Measurements from ENCODE around the gene MTMR4.

MTMR4 gene

DNA sequence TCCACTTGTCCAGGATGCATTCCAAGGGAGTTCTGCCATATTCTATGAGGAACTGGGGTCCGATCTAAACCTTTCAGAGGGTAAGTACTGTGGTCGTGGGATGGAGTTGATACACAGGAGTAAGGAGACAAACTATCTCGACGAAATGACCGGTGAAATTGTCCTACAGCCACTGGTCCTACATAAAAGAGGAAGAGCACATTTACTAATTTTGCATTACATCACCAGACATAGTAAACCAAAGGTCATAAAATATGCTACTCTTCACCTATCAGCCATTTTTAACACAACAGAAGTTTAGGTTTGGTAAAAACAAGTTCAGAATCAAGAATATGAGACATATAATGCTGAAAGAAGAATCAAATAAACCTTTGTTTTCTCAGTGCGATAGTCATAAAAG is 34.3 kb downstream of the MTMR4 start:
- POLR2A ChIA-PET = no interaction called here
- DNase-seq (ENCODE audit: extremely low spot score) = no peak
- CTCF ChIA-PET = no interaction called here
- TF ChIP-seq FOXM1 (IDR thresholded peaks at IDR 0.05; ENCODE audit: borderline replicate concordance) (no peak), CTBP1 (IDR thresholded peaks at IDR 0.05; ENCODE audit: borderline replicate concordance) (no peak)

- TF ChIP-seq FOXM1 (IDR thresholded peaks at IDR 0.05; ENCODE audit: borderline replicate concordance) = no peak
- no peak for TF ChIP-seq FOXA1 (IDR thresholded peaks at IDR 0.05)
- no peak for TF ChIP-seq SUZ12 (IDR thresholded peaks at IDR 0.05)
- TF ChIP-seq ARNT (IDR thresholded peaks at IDR 0.05) = no peak
- no peak for TF ChIP-seq NFRKB (IDR thresholded peaks at IDR 0.05)
- no peak for TF ChIP-seq SP1 (IDR thresholded peaks at IDR 0.05)
- ChIA-PET POLR2A (no interaction called here), CTCF (no interaction called here)
- no peak for DNase-seq (ENCODE audit: extremely low spot score)
These were observed 37.6 kb downstream of the MTMR4 start for GRCh38 chr17:58476812-58477211.

DNA sequence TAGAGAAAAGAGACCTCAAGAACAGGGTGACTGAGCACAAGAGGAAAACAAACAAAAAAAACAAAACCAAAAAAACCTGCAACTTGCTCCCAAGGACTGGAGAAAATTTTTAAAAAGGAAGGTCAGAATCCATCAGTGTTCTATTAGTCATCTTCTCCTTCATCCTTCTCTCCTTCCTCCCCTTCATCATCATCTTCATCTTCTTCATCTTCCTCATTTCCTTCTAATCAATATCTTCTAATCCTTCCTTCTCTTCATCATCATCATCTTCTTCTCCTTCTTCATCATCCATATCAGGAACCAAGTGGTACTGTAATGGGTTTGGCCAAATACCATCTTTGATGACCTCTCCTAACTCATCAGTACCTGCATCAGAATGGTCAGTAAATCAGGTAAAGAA is 38.5 kb downstream of the MTMR4 start:
- TF ChIP-seq NFRKB (IDR thresholded peaks at IDR 0.05) (no peak), FOXA1 (IDR thresholded peaks at IDR 0.05) (no peak), CTBP1 (IDR thresholded peaks at IDR 0.05; ENCODE audit: borderline replicate concordance) (no peak), ARNT (IDR thresholded peaks at IDR 0.05) (no peak), FOXK2 (IDR thresholded peaks at IDR 0.05) (no peak), HDGF (IDR thresholded peaks at IDR 0.05; ENCODE audit: borderline replicate concordance) (no peak), ELF4 (IDR thresholded peaks at IDR 0.05) (no peak), LEF1 (IDR thresholded peaks at IDR 0.05; ENCODE audit: borderline replicate concordance) (no peak)
- POLR2A ChIA-PET = no interaction called here
- DNase-seq (ENCODE audit: extremely low spot score) = no peak
- CTCF ChIA-PET = no interaction called here

DNA sequence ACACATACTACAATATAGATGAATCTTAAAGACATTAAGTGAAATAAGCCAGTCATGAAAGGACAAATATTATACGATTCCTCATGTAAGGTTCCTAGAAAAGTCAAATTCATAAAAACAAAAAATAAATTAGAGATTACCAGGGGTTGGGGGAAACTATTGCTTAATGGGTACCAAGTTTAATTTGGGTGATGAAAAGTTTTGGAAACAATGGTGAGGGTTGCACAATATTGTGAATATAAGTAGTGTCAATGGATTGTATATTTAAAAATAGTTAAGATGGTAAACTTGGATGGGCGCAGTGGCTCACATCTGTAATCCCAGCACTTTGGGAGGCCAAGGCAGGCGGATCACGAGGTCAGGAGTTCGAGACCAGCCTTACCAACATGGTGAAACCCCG is 44.1 kb downstream of the MTMR4 start:
- no peak for DNase-seq (ENCODE audit: extremely low spot score)
- ChIA-PET CTCF (no interaction called here), POLR2A (no interaction called here)
- no peak for TF ChIP-seq HDGF (IDR thresholded peaks at IDR 0.05; ENCODE audit: borderline replicate concordance)

DNA sequence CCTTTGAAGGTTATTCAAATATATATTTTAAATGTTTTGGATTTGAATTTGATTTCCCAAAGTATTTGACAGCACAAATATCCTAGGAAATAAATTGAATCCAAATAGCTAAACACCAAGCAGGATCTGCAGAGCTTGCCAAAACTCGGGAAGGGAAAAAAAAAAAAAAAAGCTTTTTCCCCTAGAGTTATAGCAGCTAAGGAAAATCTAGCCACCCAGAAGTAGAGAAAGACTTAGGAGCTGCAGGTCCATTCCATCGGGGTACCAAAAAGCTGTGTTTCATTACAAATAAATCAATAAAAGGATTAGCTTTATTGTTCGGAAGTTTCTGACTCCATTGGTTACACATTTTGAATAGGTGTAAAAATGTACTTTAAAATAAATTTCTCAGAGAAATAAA is 45.5 kb downstream of the MTMR4 start:
- CTCF ChIA-PET = no interaction called here
- TF ChIP-seq FOXK2 (IDR thresholded peaks at IDR 0.05) (no peak), NFRKB (IDR thresholded peaks at IDR 0.05) (no peak), ELF4 (IDR thresholded peaks at IDR 0.05) (no peak), L3MBTL2 (conservative IDR thresholded peaks at IDR 0.05) (no peak), HDGF (IDR thresholded peaks at IDR 0.05; ENCODE audit: borderline replicate concordance) (no peak), SP1 (IDR thresholded peaks at IDR 0.05) (no peak), CTBP1 (IDR thresholded peaks at IDR 0.05; ENCODE audit: borderline replicate concordance) (no peak), FOXM1 (IDR thresholded peaks at IDR 0.05; ENCODE audit: borderline replicate concordance) (no peak), LEF1 (IDR thresholded peaks at IDR 0.05; ENCODE audit: borderline replicate concordance) (no peak), TARDBP (IDR thresholded peaks at IDR 0.05) (no peak), FOXA1 (IDR thresholded peaks at IDR 0.05) (no peak), BHLHE40 (IDR thresholded peaks at IDR 0.05; ENCODE audit: borderline replicate concordance) (no peak), ZNF384 (IDR thresholded peaks at IDR 0.05) (no peak)
- TF ChIP-seq, protein P1, sequence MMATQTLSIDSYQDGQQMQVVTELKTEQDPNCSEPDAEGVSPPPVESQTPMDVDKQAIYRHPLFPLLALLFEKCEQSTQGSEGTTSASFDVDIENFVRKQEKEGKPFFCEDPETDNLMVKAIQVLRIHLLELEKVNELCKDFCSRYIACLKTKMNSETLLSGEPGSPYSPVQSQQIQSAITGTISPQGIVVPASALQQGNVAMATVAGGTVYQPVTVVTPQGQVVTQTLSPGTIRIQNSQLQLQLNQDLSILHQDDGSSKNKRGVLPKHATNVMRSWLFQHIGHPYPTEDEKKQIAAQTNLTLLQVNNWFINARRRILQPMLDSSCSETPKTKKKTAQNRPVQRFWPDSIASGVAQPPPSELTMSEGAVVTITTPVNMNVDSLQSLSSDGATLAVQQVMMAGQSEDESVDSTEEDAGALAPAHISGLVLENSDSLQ (IDR thresholded peaks at IDR 0.05) = no peak
- DNase-seq (ENCODE audit: extremely low spot score) = no peak
- POLR2A ChIA-PET = interaction anchor here (1.1 kb wide), 1 partner anchor 10 kb away, joined by 4 read pairs; no protein-coding TSS in a partner anchor

DNA sequence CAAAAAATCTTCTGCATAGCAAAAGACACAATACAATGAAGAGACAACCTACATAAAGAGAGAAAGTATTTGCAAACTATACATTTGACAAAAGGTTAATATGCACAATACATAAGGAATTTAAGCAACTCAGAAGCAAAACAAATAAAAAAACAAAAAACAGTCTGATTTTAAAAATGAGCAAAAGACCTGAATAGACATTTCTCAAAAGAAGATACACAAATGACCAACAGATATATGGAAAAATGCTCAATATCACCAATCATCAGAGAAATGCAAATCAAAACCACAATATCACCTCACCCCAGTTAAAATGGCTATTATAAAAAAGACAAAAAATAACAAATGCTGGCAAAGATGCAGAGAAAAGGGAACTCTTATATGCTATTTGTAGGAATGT is 58.9 kb downstream of the MTMR4 start:
- no peak for TF ChIP-seq FOXM1 (IDR thresholded peaks at IDR 0.05; ENCODE audit: borderline replicate concordance)
- DNase-seq (ENCODE audit: extremely low spot score) = no peak
- POLR2A ChIA-PET = no interaction called here
- CTCF ChIA-PET = no interaction called here

GRCh38 chr17:58452738-58453137 is 61.7 kb downstream of the MTMR4 start:
- no peak for DNase-seq (ENCODE audit: extremely low spot score)
- ChIA-PET POLR2A (no interaction called here), CTCF (no interaction called here)
- TF ChIP-seq ARNT (IDR thresholded peaks at IDR 0.05) = no peak
- TF ChIP-seq L3MBTL2 (conservative IDR thresholded peaks at IDR 0.05) = no peak
- TF ChIP-seq BHLHE40 (IDR thresholded peaks at IDR 0.05; ENCODE audit: borderline replicate concordance) = no peak
- no peak for TF ChIP-seq FOXM1 (IDR thresholded peaks at IDR 0.05; ENCODE audit: borderline replicate concordance)
- TF ChIP-seq SUZ12 (IDR thresholded peaks at IDR 0.05) = no peak

DNA sequence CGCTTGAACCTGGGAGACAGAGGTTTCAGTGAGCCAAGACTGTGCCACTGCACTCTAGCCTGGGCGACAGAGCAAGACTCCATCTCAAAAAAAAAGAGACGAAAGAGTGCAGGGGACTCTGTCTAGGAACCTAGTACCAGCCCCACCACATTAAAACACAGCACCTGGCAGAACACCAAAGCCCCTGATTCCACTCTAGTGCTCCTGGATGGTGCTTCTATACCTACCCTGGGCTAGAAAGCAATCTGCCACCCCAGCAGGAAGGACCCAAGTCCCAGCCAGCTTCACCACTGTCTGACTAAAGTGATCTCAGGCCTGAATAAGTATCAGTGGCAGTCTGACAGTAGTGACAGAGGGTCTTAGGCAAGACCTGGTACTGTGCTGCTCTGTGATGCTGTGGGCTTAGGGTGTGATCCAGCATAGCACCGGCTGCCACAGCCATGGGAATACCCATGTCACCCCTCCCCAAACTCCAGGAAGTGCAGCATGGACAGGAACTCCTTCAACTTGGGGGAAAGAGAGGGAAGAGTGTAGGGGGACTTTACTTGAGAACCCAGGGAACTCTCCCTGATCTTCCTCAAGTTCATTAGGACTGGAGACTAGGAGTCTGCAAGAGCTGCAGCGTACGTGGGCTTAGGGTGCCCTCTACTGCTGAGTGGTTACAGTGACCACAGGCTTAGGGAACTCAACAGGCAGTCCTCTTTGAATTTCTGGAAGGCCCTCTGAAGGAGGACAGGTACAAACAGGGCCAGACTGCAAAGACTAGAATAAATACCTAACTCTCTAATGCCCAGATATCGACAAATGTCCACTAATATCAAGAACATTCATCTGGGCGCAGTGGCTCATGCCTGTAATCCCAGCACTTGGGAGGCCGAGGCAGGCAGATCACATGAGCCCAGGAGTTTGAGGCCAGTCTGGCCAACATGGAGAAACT is 67.1 kb downstream of the MTMR4 start:
- CTCF ChIA-PET = interaction anchor here (1.9 kb wide), 1 partner anchor 130 kb away, joined by 15 read pairs; no protein-coding TSS in a partner anchor
- POLR2A ChIA-PET = no interaction called here
- TF ChIP-seq FOXA1 (IDR thresholded peaks at IDR 0.05) (no peak), ARNT (IDR thresholded peaks at IDR 0.05) (no peak), LEF1 (IDR thresholded peaks at IDR 0.05; ENCODE audit: borderline replicate concordance) (no peak), ZNF384 (IDR thresholded peaks at IDR 0.05) (no peak)
- DNase-seq (ENCODE audit: extremely low spot score) = peak; percentile 78

GRCh38 chr17:58446086-58446485 is 68.4 kb downstream of the MTMR4 start:
- TF ChIP-seq CTBP1 (IDR thresholded peaks at IDR 0.05; ENCODE audit: borderline replicate concordance) (no peak), SUZ12 (IDR thresholded peaks at IDR 0.05) (no peak), FOXK2 (IDR thresholded peaks at IDR 0.05) (no peak), FOXA1 (IDR thresholded peaks at IDR 0.05) (no peak), ARNT (IDR thresholded peaks at IDR 0.05) (no peak), L3MBTL2 (conservative IDR thresholded peaks at IDR 0.05) (no peak), TARDBP (IDR thresholded peaks at IDR 0.05) (no peak)
- POLR2A ChIA-PET = no interaction called here
- CTCF ChIA-PET = interaction anchor here (1.9 kb wide), 1 partner anchor 129 kb away, joined by 15 read pairs; no protein-coding TSS in a partner anchor
- no peak for DNase-seq (ENCODE audit: extremely low spot score)

Data from HEK293T (cell line).